ENCODE results near the gene FRMD3. TPM values are rescaled to one million over a fixed set of nuclear protein-coding genes. Genes with fewer than 3 reads are reported as not detected.

Gene FRMD3
- total and polyA plus RNA-seq, 2 donors (not counting 3 experiments of a cell fraction or from before 2014, with no cell fraction given): 3.0 to 6.1 TPM

GRCh38 chr9:83418283-83418682, 119.9 kb downstream of the FRMD3 start:
- Histone ChIP-seq H3K36me3 (ENCODE audit: control insufficient read depth in 2 of 2, extremely low read depth in 1 of 2, insufficient read depth in 2 of 2, low read length in 2 of 2) (no peaks in the 10 kb centered on the region), H3K4me3 (replicated peaks in 1 of 3; ENCODE audit: insufficient read depth in 1 of 3, low read depth in 1 of 3, low read length in 3 of 3) (no peak overlapping the region), H3K9ac (replicated peaks; ENCODE audit: extremely low read depth, insufficient read depth, low read length) (no peak overlapping the region), H3K27me3 (ENCODE audit: control insufficient read depth in 2 of 2, insufficient read depth in 2 of 2, low read length in 2 of 2) (no peaks in the 10 kb centered on the region), H4K20me1 (replicated peaks; ENCODE audit: control insufficient read depth, extremely low read depth, insufficient read depth, low read length) (no peaks in the 10 kb centered on the region), H2AFZ (ENCODE audit: low read depth, low read length) (no peak overlapping the region), H3K4me2 (ENCODE audit: insufficient read depth, low read length) (no peak overlapping the region), H3K27ac (ENCODE audit: insufficient read depth, low read depth, low read length) (no peak overlapping the region), H3K79me2 (ENCODE audit: control insufficient read depth, insufficient read depth, low read length) (no peaks in the 10 kb centered on the region), H3K4me1 (ENCODE audit: control insufficient read depth, extremely low read depth, insufficient read depth, low read length) (no peaks in the 10 kb centered on the region), H3K9me1 (replicated peaks; ENCODE audit: control insufficient read depth, extremely low read depth, insufficient read depth, low read length) (no peaks in the 10 kb centered on the region), H3K9me3 (replicated peaks; ENCODE audit: control insufficient read depth, insufficient read depth, low read length) (no peaks in the 10 kb centered on the region)
- dilution Hi-C loops (cut with MboI; ENCODE audit: extremely low pct_ligation_motif_present, low sequenced_read_pairs) (no loop called here), intact Hi-C loops (cut with micrococcal nuclease) (no loop called here)
- ChIA-PET POLR2A (no interaction called here), CTCF (interaction anchor here (1.6 kb wide), 1 partner anchor 12 kb away, joined by 3 read pairs; no protein-coding TSS in a partner anchor)
- FAIRE-seq (no peak), DNase-seq (ENCODE audit: low read depth, low spot score) (no peak)
- TF ChIP-seq MYC (IDR thresholded peaks at IDR 0.05; ENCODE audit: low read depth, low read length) (no peak), EZH2 (IDR thresholded peaks at IDR 0.05; ENCODE audit: borderline replicate concordance, low read depth, low read length, severe bottlenecking) (no peak), CTCF (IDR thresholded peaks at IDR 0.05; ENCODE audit: extremely low read depth in 1 of 2, insufficient read depth in 1 of 2, low read depth in 1 of 2, low read length in 2 of 2) (no peak), GATA2 (IDR thresholded peaks at IDR 0.05; ENCODE audit: insufficient read depth, insufficient read length, low read depth, low read length) (no peak)
- TF ChIP-seq, protein P1, sequence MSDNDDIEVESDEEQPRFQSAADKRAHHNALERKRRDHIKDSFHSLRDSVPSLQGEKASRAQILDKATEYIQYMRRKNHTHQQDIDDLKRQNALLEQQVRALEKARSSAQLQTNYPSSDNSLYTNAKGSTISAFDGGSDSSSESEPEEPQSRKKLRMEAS (IDR thresholded peaks at IDR 0.05; ENCODE audit: insufficient read depth, insufficient read length): no peak
- BruUV-seq (replicated peaks): no TSS peak

GRCh38 chr9:83413367-83413766, 124.8 kb downstream of the FRMD3 start:
- Histone ChIP-seq H3K4me3 (replicated peaks in 1 of 3; ENCODE audit: insufficient read depth in 1 of 3, low read depth in 1 of 3, low read length in 3 of 3) (no peak overlapping the region), H3K9me3 (replicated peaks; ENCODE audit: control insufficient read depth, insufficient read depth, low read length) (no peaks in the 10 kb centered on the region), H3K4me2 (ENCODE audit: insufficient read depth, low read length) (no peak overlapping the region), H3K4me1 (ENCODE audit: control insufficient read depth, extremely low read depth, insufficient read depth, low read length) (no peaks in the 10 kb centered on the region), H3K79me2 (ENCODE audit: control insufficient read depth, insufficient read depth, low read length) (no peaks in the 10 kb centered on the region), H4K20me1 (replicated peaks; ENCODE audit: control insufficient read depth, extremely low read depth, insufficient read depth, low read length) (no peaks in the 10 kb centered on the region), H3K9ac (replicated peaks; ENCODE audit: extremely low read depth, insufficient read depth, low read length) (no peak overlapping the region), H3K27me3 (ENCODE audit: control insufficient read depth in 2 of 2, insufficient read depth in 2 of 2, low read length in 2 of 2) (no peaks in the 10 kb centered on the region), H3K36me3 (ENCODE audit: control insufficient read depth in 2 of 2, extremely low read depth in 1 of 2, insufficient read depth in 2 of 2, low read length in 2 of 2) (no peaks in the 10 kb centered on the region), H3K27ac (ENCODE audit: insufficient read depth, low read depth, low read length) (no peak overlapping the region), H2AFZ (ENCODE audit: low read depth, low read length) (no peak overlapping the region), H3K9me1 (replicated peaks; ENCODE audit: control insufficient read depth, extremely low read depth, insufficient read depth, low read length) (no peaks in the 10 kb centered on the region)
- ChIA-PET CTCF (no interaction called here), POLR2A (no interaction called here)
- intact Hi-C loops (cut with micrococcal nuclease) (no loop called here), dilution Hi-C loops (cut with MboI; ENCODE audit: extremely low pct_ligation_motif_present, low sequenced_read_pairs) (no loop called here)
- BruUV-seq (replicated peaks): no TSS peak
- no peak for FAIRE-seq
- no peak for TF ChIP-seq CTCF (IDR thresholded peaks at IDR 0.05; ENCODE audit: extremely low read depth in 1 of 2, insufficient read depth in 1 of 2, low read depth in 1 of 2, low read length in 2 of 2)
- TF ChIP-seq EZH2 (IDR thresholded peaks at IDR 0.05; ENCODE audit: borderline replicate concordance, low read depth, low read length, severe bottlenecking): no peak
- no peak for TF ChIP-seq FOS (IDR thresholded peaks at IDR 0.05; ENCODE audit: borderline replicate concordance, insufficient read depth, low read length)
- no peak for TF ChIP-seq MYC (IDR thresholded peaks at IDR 0.05; ENCODE audit: low read depth, low read length)
- TF ChIP-seq POLR2A (IDR thresholded peaks at IDR 0.05; ENCODE audit: low read depth, low read length): no peak
- TF ChIP-seq JUN (IDR thresholded peaks at IDR 0.05; ENCODE audit: borderline replicate concordance, insufficient read depth, insufficient read length, low read depth): no peak
- TF ChIP-seq GATA2 (IDR thresholded peaks at IDR 0.05; ENCODE audit: insufficient read depth, insufficient read length, low read depth, low read length): no peak
- TF ChIP-seq, protein P1 (IDR thresholded peaks at IDR 0.05; ENCODE audit: insufficient read depth, insufficient read length): no peak
- no peak for TF ChIP-seq POLR2AphosphoS5 (IDR thresholded peaks at IDR 0.05; ENCODE audit: insufficient read depth, low read depth, low read length)
- DNase-seq (ENCODE audit: low read depth, low spot score): no peak

All from endothelial cell of umbilical vein (primary cell).